ENCODE data around the gene SHROOM3.

GRCh38 chr4:76502886-76503285 is 67.9 kb downstream of the SHROOM3 start:
- no peak for TF ChIP-seq ZNF142 (CRISPR knock-in tag; IDR thresholded peaks at IDR 0.05)
- TF ChIP-seq ZNF670 (CRISPR knock-in tag; IDR thresholded peaks at IDR 0.05; ENCODE audit: borderline replicate concordance) = no peak
- TF ChIP-seq NFRKB (IDR thresholded peaks at IDR 0.05) = no peak
- no peak for TF ChIP-seq ZSCAN9 (CRISPR knock-in tag; IDR thresholded peaks at IDR 0.05; ENCODE audit: borderline replicate concordance)
- TF ChIP-seq ZNF713 (CRISPR knock-in tag; IDR thresholded peaks at IDR 0.05) = no peak
- no peak for TF ChIP-seq HIVEP1 (CRISPR knock-in tag; IDR thresholded peaks at IDR 0.05)

All from HepG2 (cell line).